ENCODE data around the gene CXorf58.
"Not testable (repeated sequence)": the region's sequence is repeated elsewhere in the genome, so short reads cannot be mapped to it uniquely, and the experiment has no call there.

The CXorf58 gene

DNA sequence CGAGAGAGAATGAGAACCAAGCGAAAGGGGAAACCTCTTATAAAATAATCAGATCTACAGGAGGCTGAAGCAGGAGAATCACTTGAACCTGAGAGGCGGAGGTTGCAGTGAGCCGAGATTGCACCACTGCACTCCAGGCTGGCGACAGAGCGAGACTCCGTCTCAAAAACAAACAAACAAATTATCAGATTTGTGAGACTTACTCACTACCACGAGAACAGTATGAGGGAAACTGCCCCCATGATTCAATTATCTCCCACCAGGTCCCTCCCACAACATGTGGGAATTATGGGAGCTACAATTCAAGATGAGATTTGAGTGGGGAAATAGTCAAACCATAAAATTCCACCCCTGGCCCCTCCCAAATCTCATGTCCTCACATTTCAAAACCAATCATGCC, 57.8 kb downstream of the CXorf58 start:
- H3K36me3 Mint-ChIP-seq; H3K4me1 Mint-ChIP-seq; H3K27ac Mint-ChIP-seq; DNase-seq (ENCODE audit: low spot score in 2 of 2); ATAC-seq; H3K4me3 Mint-ChIP-seq; H3K9me3 Mint-ChIP-seq: not testable (repeated sequence)

DNA sequence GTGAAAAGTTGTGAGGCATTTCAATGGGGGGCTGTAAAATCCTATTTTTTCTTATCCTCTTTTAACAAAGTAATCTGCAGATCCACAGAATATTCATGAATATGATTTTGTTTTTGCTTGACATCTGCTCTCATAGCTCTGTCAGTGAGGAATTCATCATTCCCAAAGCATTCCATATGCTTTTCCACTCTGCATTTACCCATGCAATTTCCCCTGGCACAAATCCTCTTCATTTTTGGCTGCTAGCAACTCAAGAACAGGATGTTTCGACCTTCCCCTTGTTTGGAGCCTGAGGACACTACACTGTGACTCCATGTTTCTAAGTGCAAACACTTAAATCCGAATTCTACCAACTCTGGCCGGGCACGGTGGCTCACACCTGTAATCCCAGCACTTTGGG, 70.7 kb downstream of the CXorf58 start:
- Mint-ChIP-seq H3K4me1 (peaks cover 6% of the 10 kb centered on the region), H3K27ac (no peak overlapping the region), H3K36me3 (peaks cover 24% of the 10 kb centered on the region), H3K9me3 (no peaks in the 10 kb centered on the region), H3K4me3 (no peak overlapping the region)
- no peak for DNase-seq (ENCODE audit: low spot score in 2 of 2)
- no peak for ATAC-seq

DNA sequence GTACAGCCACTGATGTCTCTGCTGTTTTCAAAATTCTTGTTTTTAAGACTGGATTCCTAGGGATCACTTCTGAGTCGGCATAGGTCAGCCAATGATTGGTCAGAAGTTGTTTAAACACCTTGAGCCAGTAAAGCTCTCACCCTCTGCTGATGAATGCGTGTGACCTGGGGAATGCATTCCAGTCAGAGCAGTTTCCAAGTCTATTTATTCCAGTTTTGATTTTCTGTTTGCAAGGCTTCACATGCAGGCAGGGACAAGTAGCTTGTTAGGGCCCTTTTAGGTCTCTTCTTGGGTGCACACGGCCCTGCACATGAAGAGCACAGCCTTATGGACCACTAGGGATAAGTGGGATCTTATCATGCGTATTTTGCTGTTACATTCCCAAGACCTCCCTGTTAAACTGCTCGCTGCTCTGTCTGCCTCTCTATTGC, 72.2 kb downstream of the CXorf58 start:
- H3K9me3 Mint-ChIP-seq = no peaks in the 10 kb centered on the region
- no peak overlapping the region for H3K4me3 Mint-ChIP-seq
- no peak for ATAC-seq
- peaks cover 31% of the 10 kb centered on the region for H3K36me3 Mint-ChIP-seq
- peaks cover 6% of the 10 kb centered on the region for H3K4me1 Mint-ChIP-seq
- no peak overlapping the region for H3K27ac Mint-ChIP-seq
- DNase-seq (ENCODE audit: low spot score in 2 of 2) = no peak

DNA sequence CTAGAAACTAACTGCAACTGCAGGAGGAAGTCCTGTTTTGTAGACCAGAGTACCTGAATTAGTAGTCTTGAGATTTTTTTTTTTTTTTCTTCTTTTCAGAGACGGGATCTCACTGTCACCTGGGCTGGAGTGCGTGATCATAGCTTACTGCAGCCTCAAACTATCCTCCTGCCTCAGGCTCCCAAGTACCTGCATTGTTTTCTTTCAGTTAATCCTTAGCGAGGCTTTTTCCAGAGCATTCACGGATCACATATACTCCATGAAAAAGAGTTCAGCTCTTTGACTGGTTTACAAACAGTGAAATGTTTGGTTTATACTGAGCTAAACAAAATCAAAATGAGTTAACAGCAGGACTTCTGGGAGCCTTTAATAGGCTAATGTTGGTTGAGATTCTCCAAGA, 73.4 kb downstream of the CXorf58 start:
- no peak for DNase-seq (ENCODE audit: low spot score in 2 of 2)
- no peak for ATAC-seq
- H3K36me3 Mint-ChIP-seq = peaks cover 43% of the 10 kb centered on the region
- no peak overlapping the region for H3K27ac Mint-ChIP-seq
- no peaks in the 10 kb centered on the region for H3K9me3 Mint-ChIP-seq
- H3K4me1 Mint-ChIP-seq = peaks cover 6% of the 10 kb centered on the region
- no peak overlapping the region for H3K4me3 Mint-ChIP-seq

DNA sequence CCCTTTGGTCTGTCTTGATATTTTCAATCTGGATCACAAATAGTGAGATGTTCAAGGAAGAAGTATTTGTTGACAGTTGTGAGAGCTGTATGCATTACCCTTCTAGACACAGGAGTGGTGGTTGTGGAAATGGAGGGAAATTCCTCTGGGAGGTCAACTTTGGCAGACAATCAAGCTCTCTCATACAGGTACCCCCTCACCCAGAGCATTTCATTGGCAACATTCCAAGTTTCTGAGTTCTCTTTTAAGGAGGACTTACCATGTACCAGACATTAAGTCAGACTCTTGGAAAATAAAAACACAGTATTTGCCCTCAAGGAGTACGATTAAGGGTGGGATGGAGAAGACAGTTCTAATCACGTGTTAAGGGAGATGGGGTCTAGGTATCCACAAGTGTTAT, 73.9 kb downstream of the CXorf58 start:
- DNase-seq (ENCODE audit: low spot score in 2 of 2) (no peak), ATAC-seq (no peak)
- Mint-ChIP-seq H3K27ac (no peak overlapping the region), H3K36me3 (peaks cover 48% of the 10 kb centered on the region), H3K9me3 (no peaks in the 10 kb centered on the region), H3K4me1 (peaks cover 6% of the 10 kb centered on the region), H3K4me3 (no peak overlapping the region)

DNA sequence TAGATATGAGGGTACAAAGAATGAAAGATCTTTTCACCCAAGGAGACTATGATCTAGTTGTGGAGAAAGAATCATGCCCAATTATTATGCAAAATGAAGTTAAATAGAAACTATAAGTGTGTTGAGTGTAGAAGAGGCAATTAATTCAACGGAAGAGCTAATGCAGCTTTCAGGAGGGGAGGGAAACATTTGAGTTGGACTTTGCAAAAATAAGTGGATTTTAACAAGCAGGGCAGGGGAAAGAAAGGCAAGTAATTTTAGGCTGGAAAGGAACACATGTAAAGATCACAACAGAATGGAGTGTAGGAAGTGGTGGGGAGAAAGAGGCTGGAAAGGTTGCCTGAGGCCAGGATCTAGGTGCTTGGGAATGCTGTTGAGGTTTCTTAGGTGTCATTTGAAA, 75.1 kb downstream of the CXorf58 start:
- ATAC-seq (no peak), DNase-seq (ENCODE audit: low spot score in 2 of 2) (no peak)
- Mint-ChIP-seq H3K9me3 (no peaks in the 10 kb centered on the region), H3K4me3 (no peak overlapping the region), H3K36me3 (peaks cover 56% of the 10 kb centered on the region), H3K27ac (no peak overlapping the region), H3K4me1 (peaks cover 6% of the 10 kb centered on the region)
